A549 (cell line): ENCODE data around the gene C1orf105.

Experiments
- CTCF ChIP-seq: fragments of >200 bp; sonication (Bioruptor Twin); formaldehyde crosslinking; IDR thresholded peaks from 3 replicates; pipeline ENCODE4 v1.5.1; 2016
- EP300 ChIP-seq, 2 experiments: fragments of >200 bp; sonication (Bioruptor Twin); formaldehyde crosslinking; IDR thresholded peaks; 2 replicates in 1 of 2; 3 replicates in 1 of 2; pipeline ENCODE4 v1.6.1; 2016 to 2017
- MYC ChIP-seq: IDR thresholded peaks from 2 replicates; pipeline ENCODE4 v1.6.1; 2012; ENCODE audit warnings: mild to moderate bottlenecking, inconsistent platforms, low read length, improper control_type of control experiment, borderline replicate concordance
- POLR2A ChIP-seq: IDR thresholded peaks from 2 replicates; pipeline ENCODE4 v1.6.1; 2012; ENCODE audit warnings: mild to moderate bottlenecking, low read length
- RAD21 ChIP-seq, 2 experiments: fragments of >200 bp in 1 of 2; sonication (Bioruptor Twin) in 1 of 2; formaldehyde crosslinking in 1 of 2; IDR thresholded peaks in 1 of 2; conservative IDR thresholded peaks in 1 of 2; 2 replicates in 1 of 2; 3 replicates in 1 of 2; pipeline ENCODE4 v1.6.1; 2012 to 2018; ENCODE audit warnings: inconsistent platforms in 1 of 2
- RCOR1 ChIP-seq: fragments of 150-350 bp; IDR thresholded peaks from 2 replicates; pipeline ENCODE4 v1.6.1; 2014; ENCODE audit warnings: antibody characterized with exemption, low read length, low read depth

GRCh38 chr1:172431721-172432192 is 11.3 kb downstream of the C1orf105 start:
- TF ChIP-seq RCOR1: no peak
- no peak for TF ChIP-seq POLR2A
- TF ChIP-seq EP300 (IDR thresholded peaks at IDR 0.05): no peak
- no peak for TF ChIP-seq CTCF
- TF ChIP-seq RAD21 (conservative IDR thresholded peaks at IDR 0.05 in 1 of 2, IDR thresholded peaks at IDR 0.05 in 1 of 2): no peak
- TF ChIP-seq MYC: no peak
